Raji (cell line): ENCODE results near the gene BCKDHA.

ENCODE experiments used
- POLR2A ChIP-seq: IDR thresholded peaks from 2 replicates; pipeline ENCODE4 v1.6.1; 2011; ENCODE audit warnings: low read depth, low read length, control low read depth; ENCODE audit not compliant: insufficient read depth

The BCKDHA gene

DNA sequence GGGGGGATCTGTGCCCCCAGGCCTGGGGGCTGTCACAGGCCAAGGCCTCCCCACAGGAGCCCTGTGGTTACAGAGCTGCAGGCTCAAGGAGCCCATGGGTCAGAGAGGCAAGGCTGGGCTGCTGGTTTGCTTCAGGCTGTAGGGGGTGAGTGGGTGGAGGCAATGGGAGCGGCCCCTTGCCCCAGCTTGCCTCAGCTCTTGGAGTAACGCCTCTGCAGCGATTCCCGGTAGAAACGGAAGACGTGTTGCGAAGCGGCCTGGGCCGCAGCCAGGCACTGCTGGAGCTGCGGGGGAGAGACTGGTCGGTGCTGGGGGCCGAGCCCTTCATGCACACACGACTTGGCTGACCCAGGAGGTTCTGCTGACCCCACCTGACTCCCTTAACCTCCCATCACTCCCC is 11.2 kb upstream of the BCKDHA start:
- TF ChIP-seq POLR2A = no peak

DNA sequence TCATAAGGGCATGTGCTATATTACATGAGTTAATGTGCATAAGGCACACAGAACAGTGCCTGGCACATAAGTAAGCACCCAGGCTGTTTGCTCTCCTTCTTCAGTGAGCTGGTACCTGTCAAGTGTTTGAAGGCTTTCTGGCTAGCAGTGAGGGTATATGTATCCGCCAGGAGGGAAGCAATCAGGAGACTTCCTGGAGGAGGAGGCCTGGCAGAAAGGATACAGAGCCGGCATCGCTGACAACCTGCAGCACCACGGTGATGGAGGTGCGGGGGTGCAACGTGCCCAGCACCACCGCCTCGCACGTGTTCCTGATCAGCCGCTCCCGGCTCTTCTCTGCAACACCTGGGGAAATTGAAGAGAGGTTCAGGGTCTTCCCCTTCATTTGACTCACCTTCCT is 6.0 kb upstream of the BCKDHA start:
- no peak for TF ChIP-seq POLR2A

DNA sequence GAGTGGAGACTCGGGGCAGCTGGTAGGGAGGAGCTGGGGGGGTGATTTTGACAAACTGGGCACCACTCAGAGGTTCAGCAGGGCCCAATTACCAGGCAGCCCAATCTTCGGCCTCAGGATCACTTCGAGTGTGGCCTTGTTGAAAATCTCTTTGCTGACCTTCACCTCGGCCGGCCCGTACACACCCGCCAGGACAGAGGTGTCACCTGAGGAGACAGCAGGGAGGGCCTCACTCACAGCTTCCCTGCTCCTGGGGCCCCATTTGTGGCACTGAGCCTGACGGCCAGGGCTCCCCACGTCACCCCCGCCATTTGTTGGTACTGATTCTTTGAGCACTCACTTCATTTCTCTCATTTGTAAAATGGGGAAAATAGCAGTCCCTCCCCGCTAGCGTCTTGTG is 4.8 kb upstream of the BCKDHA start:
- TF ChIP-seq POLR2A = no peak

DNA sequence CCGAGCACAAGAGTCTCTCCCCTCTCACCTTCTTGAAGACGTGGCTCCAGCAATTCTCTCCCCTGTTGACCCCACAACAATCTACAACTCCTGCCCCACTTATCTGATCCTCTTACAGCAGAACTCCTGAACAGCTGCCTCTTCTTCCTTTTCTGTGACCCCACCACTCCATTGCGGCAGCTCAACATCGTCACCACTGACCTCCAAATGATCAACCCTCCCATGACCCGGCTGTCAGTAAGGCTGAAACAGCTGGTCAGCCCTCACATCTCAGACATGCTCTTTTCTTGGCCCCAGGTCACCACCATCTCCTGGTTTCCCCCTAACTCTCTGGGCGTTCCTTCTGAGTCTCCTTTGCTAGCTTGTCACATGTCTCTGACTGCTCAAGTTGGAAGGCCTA is 2.3 kb upstream of the BCKDHA start:
- TF ChIP-seq POLR2A = no peak

DNA sequence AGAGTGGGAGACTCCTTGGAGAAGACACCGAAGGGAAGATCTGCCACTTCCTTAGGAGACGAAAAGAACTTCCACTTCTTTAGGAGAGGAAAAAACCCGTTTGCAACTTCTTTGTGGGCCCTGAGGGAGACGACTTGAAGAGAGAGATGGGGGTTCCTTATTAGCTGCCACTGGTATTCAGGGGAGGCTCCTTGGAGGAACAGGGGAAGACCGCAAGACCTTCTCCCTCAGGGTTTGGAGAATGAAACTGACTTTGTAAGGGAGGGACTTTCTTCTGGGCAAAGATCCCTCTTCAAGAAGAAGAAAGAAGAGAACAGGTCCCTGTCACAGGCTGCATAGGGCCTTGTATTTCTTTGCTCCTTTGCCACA is 416 bp downstream of the BCKDHA start:
- TF ChIP-seq POLR2A = no peak

DNA sequence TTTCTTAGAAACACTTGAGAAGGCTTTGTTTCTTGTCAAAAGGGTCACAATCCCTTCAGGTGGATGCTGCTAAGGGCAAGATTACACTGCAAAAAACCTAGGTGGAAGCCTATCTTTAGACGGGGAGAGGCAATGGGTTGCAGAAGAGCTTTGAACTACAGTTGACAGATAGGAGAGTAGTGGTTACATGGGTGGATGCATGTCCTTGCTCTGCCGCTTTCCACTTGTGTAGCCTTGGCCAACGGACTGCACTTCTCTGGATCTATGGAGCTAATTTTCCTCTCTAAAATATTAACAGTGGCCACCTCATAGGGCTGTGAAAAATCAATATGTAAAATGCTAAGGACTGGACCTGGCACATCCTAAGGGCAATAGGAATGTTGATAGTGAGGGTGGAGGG is 980 bp downstream of the BCKDHA start:
- TF ChIP-seq POLR2A = no peak

DNA sequence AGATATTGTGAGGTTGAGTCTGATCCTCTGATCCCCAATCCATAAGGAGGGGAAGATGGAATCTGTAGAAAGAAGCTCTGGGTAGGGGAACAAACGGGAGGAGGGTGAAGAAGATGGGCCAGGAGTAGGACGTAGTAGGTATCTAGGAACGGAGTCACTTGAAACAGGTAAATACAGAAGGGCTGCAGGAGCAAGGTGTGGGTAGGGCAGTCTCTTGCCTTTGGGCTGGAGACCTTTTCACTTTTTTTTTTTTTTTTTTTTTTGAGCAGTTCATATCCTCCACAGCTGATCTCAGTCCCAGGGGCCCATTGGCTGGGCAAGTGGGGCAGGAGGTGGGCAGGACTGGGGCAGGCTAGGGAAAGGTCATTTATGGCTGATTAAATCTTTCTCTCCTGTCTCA is 1.5 kb downstream of the BCKDHA start:
- TF ChIP-seq POLR2A = no peak

DNA sequence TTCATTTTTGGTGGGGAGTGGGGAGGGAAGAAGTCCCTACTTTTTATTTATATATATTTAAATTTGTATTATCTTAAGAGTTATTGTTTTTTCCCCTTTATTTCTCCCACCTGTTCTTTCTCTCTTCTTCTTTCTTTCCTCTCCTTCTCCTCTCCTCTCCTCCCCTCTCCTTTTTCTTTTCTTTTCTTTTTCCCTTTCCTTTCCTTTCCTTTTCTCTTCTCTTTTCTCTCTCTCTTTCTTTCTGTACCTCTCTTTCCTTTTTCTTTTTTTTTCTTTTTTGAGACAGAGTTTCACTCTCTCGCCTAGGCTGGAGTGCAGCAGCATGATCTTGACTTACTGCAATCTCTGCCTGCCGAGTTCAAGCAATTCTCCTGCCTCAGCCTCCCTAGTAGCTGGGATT is 1.9 kb downstream of the BCKDHA start:
- TF ChIP-seq POLR2A = no peak

DNA sequence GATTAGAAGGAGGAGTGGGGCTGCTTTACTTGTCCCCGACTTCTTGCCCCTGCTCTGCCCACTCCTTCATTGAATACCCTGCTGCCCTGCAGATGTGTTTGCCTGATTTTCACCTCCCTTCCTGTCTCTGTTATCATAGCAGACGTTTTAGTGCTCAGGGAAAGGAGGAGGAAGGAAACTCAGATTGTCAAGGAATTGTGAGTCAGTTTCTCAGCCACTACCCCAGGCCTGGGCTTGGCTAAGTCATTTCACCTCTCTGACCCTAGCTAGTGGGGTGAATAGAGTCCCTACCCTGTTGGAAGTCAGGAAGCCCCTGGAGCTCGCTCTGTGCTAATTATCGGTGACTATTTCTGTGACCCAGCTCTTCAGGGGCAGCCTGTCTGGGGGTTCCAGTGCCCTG is 3.9 kb downstream of the BCKDHA start:
- TF ChIP-seq POLR2A = no peak

DNA sequence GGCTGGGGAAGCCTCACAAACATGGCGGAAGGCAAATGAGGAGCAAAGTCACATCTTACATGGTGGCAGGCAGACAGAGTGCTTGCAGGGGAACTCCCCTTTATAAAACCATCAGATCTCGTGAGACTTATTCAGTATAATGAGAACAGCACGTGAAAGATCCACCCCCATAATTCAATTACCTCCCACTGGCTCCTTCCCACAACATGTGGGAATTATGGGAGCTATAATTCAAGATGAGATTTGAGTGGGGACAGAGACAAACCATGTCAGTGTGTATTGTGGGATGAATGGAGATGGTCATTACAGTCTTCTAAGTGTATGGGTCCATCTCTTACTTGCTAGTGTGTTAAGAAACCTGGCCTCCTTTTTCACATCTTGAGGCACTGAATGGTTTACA is 4.4 kb downstream of the BCKDHA start:
- TF ChIP-seq POLR2A = no peak

DNA sequence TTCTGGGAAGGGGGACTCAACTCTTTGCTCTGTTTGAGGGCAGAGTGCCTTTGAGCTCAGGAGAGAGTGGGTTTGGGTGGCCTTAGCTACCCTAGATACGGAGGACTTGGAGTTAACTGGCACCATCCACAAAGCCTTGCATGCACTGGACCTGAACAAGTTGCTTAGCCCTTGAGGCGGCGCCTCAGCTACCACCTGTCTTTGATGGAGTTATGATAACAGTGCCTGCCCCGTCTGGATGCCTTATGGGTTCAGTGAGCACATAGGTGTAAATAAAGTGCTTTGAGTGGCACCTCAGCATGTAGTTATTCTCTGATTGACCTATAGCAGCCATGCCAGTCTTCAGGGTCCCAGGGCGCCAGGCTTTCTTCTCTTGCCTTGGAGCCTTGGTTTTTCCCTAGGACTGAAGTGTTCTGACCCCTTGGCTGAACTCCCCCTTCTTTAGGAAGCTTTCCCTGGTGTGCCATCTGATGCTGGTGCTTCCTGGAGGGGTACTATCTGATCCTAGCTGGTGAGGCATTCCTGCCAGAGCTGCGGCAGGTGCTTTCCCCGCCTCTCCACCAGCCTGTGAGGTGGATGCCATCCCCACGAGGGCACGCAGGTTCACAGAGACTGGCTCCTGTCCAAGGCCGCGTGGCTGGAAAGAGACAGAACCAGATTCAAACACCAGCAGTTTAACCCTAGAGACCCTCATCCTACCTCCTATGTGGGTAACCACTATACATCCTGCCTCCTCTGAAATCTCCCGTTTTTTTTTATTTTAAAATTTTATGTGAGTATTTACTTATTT is 5.8 kb downstream of the BCKDHA start:
- TF ChIP-seq POLR2A = no peak

DNA sequence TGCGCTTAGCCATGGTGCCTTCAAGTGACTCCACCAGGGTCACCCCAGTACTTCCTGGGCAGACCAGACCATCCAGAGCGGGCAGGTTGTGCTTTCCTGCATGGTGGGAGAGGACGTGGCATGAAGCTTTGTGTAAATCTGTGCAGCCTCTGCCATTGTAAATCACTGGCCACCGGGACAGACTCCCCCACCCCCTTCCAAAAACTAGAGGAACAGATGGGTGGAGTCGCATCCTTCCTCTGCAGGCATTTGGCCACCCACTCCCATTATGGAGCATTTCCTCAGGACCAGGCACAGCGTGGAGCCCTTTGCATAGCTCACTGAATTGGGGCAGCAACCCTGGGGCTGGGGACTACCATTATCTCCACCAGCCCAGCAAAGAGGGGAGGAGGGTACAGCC is 8.2 kb downstream of the BCKDHA start:
- TF ChIP-seq POLR2A = no peak

DNA sequence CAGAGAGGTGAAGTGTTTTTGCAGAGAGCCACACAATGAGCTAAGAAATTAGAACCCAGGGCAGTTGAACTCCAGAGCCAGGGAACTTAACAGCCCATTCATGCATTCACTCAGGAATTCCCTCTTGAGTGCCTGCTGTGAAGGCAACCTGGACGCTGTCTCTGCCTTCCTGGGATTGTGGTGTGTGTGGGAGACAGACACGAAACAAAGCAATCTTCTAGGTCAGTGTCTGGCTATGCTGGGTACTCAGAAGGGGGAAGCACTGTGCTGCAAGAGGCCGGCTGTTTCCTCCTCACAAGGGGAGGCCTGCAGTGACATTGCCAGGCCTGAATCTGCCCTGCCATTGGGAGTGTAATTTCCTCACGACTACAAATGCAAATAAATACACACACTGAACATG is 9.7 kb downstream of the BCKDHA start:
- no peak for TF ChIP-seq POLR2A

DNA sequence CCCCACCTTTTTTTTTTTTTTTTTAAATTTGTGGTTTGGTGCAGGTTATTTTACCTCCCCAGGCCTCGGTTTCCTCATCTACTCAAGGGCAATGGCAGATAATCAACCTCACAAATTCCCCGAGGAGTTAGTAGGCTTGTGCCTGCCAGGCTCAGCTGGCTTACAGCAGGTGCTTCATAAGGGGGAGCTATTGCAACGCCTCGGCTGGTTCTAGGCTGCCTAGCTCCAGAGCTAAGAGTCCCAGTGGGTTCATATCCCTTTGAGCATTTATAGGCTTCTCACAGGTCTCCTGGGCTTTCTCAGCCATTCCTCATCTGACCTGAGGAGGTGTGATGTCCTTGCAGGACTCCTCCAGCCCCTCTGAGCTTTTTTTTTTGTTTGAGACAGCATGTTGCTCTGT is 10.6 kb downstream of the BCKDHA start:
- TF ChIP-seq POLR2A = no peak

DNA sequence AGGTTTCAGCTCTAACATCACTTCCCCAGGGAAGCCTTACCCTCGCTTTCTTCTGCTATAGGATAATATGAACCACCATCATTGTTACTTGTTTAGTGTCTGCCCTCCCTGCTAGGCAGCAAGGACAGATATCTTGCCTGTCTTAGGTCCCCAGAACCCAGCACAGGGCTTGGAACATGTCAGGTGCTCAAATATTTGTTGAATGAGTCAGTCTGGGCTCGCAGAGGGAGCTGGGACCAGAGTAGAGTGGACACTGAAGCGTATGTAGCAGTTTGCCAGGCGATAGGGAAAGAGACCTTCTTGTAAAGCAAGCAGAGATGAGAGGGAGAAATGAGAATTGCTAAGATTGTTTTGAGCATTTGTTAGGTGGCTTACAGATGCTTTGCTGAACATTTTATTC is 11.7 kb downstream of the BCKDHA start:
- no peak for TF ChIP-seq POLR2A

DNA sequence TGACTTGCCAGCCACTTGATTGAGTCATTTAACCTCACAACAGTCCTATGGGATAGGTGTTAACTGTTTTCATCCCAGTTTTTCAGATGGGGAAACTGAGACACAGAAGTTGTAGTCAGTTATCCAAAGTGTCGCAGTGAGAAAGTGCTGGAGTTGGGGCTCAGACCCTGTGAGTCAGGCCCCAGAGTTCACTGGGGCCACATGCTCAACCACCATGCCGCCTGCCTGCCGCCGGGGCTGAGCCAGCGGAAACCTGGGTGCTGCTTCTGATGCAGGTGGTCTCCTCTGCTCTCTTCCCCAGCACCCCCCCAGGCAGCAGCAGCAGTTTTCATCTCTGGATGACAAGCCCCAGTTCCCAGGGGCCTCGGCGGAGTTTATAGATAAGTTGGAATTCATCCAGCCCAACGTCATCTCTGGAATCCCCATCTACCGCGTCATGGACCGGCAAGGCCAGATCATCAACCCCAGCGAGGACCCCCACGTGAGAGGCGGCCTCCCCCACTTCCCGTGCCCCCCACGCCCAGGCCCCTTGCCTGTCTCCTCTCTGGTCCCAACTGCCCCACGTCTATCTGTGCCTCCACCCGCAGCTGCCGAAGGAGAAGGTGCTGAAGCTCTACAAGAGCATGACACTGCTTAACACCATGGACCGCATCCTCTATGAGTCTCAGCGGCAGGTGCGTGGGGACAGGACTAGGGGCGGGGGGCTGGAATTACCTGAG is 12.9 kb downstream of the BCKDHA start:
- TF ChIP-seq POLR2A = no peak
